PC-3 (cell line): ENCODE measurements around the gene FKBP14. TPM values are rescaled to one million over a fixed set of nuclear protein-coding genes. Genes with fewer than 3 reads are reported as not detected.

Source experiments
- ATAC-seq: fragments of 200-7000 bp; cut with Tn5 transposase; 2 replicates; pipeline ENCODE4 v1.9.1; 2020; ENCODE audit warnings: mild to moderate bottlenecking, moderate library complexity
- BruUV-seq: library from RNA; stranded (reverse); fragments of 400-500 nt; replicated peaks from 2 replicates; lab custom pipeline; 2021; lab: Mats Ljungman, UMichigan
- CTCF ChIA-PET: fragments of 300-600 bp; sonication (Branson Sonifier 250); formaldehyde crosslinking; loops from one replicate; lab custom pipeline; 2022; ENCODE audit warnings: antibody characterized with exemption; lab: Charles Lee
- POLR2A ChIA-PET: fragments of 300-600 bp; sonication (Branson Sonifier 250); formaldehyde crosslinking; loops from one replicate; lab custom pipeline; 2022; ENCODE audit warnings: antibody characterized with exemption; ENCODE audit not compliant: unreplicated experiment; lab: Charles Lee
- DNase-seq: peaks from one replicate; pipeline ENCODE4 v3.0.0-alpha.2; 2015
- H2AFZ ChIP-seq: fragments of 300-600 bp; sonication (generic); 2 replicates; pipeline ENCODE4 v1.6.0; 2016; ENCODE audit warnings: antibody characterized with exemption, low read length
- H3F3A ChIP-seq: fragments of 300-600 bp; sonication (generic); one replicate; pipeline ENCODE4 v1.6.0; 2017; ENCODE audit warnings: antibody characterized with exemption, low read length, control low read depth, mild to moderate bottlenecking; ENCODE audit not compliant: unreplicated experiment
- H3K27ac ChIP-seq: fragments of 300-600 bp; sonication (generic); 2 replicates; pipeline ENCODE4 v1.5.1; 2016; ENCODE audit warnings: mild to moderate bottlenecking, low read length
- H3K27me3 ChIP-seq: fragments of 300-600 bp; sonication (generic); 2 replicates; pipeline ENCODE4 v1.6.1; 2016; ENCODE audit warnings: low read length, mixed read lengths
- H3K36me3 ChIP-seq: fragments of 300-600 bp; sonication (generic); 2 replicates; pipeline ENCODE4 v1.6.1; 2016; ENCODE audit warnings: low read depth, mixed run types, low read length, mixed read lengths
- H3K4me1 ChIP-seq: fragments of 300-600 bp; sonication (generic); 2 replicates; pipeline ENCODE4 v1.5.1; 2016; ENCODE audit warnings: low read length; ENCODE audit not compliant: insufficient read depth
- H3K4me2 ChIP-seq: fragments of 300-600 bp; sonication (generic); 2 replicates; pipeline ENCODE4 v1.6.0; 2016; ENCODE audit warnings: low read length
- H3K4me3 ChIP-seq: fragments of 300-600 bp; sonication (generic); 2 replicates; pipeline ENCODE4 v1.5.1; 2016; ENCODE audit warnings: mild to moderate bottlenecking, low read length, mixed read lengths
- H3K79me2 ChIP-seq: fragments of 300-600 bp; sonication (generic); 2 replicates; pipeline ENCODE4 v1.6.1; 2017; ENCODE audit warnings: low read length, mixed read lengths
- H3K9ac ChIP-seq: fragments of 300-600 bp; sonication (generic); 2 replicates; pipeline ENCODE4 v1.6.0; 2016; ENCODE audit warnings: mild to moderate bottlenecking, low read length
- H3K9me2 ChIP-seq: fragments of 300-600 bp; sonication (generic); replicated peaks from 2 replicates; pipeline ENCODE4 v1.6.1; 2016; ENCODE audit warnings: mixed run types, low read length, mixed read lengths
- H3K9me3 ChIP-seq: fragments of 300-600 bp; sonication (generic); 2 replicates; pipeline ENCODE4 v1.6.1; 2016; ENCODE audit warnings: low read length, mixed read lengths
- H4K20me1 ChIP-seq: fragments of 300-600 bp; sonication (generic); 2 replicates; pipeline ENCODE4 v1.6.1; 2016; ENCODE audit warnings: low read length, mixed read lengths
- EZH2 ChIP-seq: fragments of 300-600 bp; sonication (generic); IDR thresholded peaks from one replicate; pipeline ENCODE4 v1.6.1; 2017; ENCODE audit warnings: antibody characterized with exemption, mild to moderate bottlenecking, low read length; ENCODE audit not compliant: unreplicated experiment
- EZH2phosphoT487 ChIP-seq: fragments of 300-600 bp; sonication (generic); IDR thresholded peaks from 2 replicates; pipeline ENCODE4 v1.6.1; 2018; ENCODE audit warnings: mild to moderate bottlenecking, antibody characterized with exemption, low read length, borderline replicate concordance
- intact Hi-C: fragments of 100-400 bp; cut with micrococcal nuclease; formaldehyde crosslinking; loops from 2 replicates; pipeline ENCODE4 v1.9.0; 2023
- total RNA-seq: library from RNA; depleted of rRNA; stranded (reverse); fragments of >200 nt; gene quantifications from 2 replicates; pipeline ENCODE4 v1.2.3, GENCODE V29; 2014
- TF ChIP-seq, protein P1 (sequence below): fragments of 300-600 bp; sonication (generic); conservative IDR thresholded peaks from 2 replicates; pipeline ENCODE4 v1.5.1; 2017; ENCODE audit warnings: antibody characterized with exemption, low read depth, mild to moderate bottlenecking, low read length

FKBP14 gene
- total RNA-seq, 1 experiment from 2014 or later: 9.0 TPM

DNA sequence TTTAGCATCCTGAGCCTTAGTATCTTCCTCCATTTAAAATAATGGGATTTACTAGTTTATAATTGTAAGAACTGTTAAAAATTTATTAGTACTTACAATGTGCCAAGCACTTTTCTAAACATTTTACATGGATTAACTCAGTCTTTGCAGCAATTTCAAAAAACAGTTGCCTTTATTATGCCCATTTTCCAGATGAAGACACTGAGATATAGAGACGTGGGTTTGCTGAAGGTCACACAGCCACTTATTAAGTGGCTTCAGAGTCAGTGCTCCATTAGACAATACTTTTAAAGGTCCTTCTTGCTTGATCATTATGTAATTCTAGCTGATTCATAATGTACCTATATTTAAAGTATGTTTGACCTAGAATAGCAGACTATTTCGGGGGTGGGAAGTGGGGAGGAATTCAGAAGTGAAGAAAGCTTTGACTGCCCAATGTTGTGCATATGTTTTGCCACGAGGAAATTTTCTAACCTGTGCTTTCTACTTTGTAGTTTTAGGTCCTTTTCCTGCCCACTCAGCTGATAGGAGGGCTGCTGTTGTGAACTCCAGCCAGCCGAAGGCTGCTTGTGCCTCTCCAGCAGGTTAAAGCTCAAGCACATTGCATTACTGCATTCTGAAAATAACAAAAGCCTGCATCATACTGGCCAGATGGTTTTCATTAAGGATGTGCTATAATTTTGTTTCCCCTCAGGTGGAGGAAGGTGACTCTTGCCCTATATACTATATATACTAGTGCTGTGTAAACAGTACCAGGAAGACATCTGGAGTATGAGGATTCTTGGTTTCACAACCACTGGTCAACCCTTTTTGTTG is 6.0 kb upstream of the FKBP14 start:
- peaks cover 3% of the 10 kb centered on the region; the same call in 1 of the 2 replicates for H4K20me1 ChIP-seq
- CTCF ChIA-PET: no interaction called here
- H3K4me1 ChIP-seq: peaks cover 27% of the 10 kb centered on the region
- H3K9me3 ChIP-seq: no peaks in the 10 kb centered on the region
- H3K9ac ChIP-seq: no peak overlapping the region
- H3K4me3 ChIP-seq: 0 out of 2 replicates have a peak overlapping the region, but pooled peaks have one; percentile 9
- H2AFZ ChIP-seq: no peak overlapping the region
- peaks cover 46% of the 10 kb centered on the region for H3K79me2 ChIP-seq
- H3K4me2 ChIP-seq: peak overlapping the region; percentile 49
- H3K36me3 ChIP-seq: no peaks in the 10 kb centered on the region
- POLR2A ChIA-PET: no interaction called here
- no peaks in the 10 kb centered on the region for H3K27me3 ChIP-seq
- no peaks in the 10 kb centered on the region for H3K9me2 ChIP-seq
- TF ChIP-seq EZH2phosphoT487 (no peak), EZH2 (no peak)
- TF ChIP-seq, protein P1, sequence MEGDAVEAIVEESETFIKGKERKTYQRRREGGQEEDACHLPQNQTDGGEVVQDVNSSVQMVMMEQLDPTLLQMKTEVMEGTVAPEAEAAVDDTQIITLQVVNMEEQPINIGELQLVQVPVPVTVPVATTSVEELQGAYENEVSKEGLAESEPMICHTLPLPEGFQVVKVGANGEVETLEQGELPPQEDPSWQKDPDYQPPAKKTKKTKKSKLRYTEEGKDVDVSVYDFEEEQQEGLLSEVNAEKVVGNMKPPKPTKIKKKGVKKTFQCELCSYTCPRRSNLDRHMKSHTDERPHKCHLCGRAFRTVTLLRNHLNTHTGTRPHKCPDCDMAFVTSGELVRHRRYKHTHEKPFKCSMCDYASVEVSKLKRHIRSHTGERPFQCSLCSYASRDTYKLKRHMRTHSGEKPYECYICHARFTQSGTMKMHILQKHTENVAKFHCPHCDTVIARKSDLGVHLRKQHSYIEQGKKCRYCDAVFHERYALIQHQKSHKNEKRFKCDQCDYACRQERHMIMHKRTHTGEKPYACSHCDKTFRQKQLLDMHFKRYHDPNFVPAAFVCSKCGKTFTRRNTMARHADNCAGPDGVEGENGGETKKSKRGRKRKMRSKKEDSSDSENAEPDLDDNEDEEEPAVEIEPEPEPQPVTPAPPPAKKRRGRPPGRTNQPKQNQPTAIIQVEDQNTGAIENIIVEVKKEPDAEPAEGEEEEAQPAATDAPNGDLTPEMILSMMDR: no peak
- intact Hi-C loops: no loop called here
- ATAC-seq (peak; percentile 1; the same call in 1 of the 2 replicates), DNase-seq (peak; percentile 38)
- H3K27ac ChIP-seq: 0 out of 2 replicates have a peak overlapping the region, but pooled peaks have one; percentile 11
- no TSS peak for BruUV-seq
- H3F3A ChIP-seq: no peaks in the 10 kb centered on the region

DNA sequence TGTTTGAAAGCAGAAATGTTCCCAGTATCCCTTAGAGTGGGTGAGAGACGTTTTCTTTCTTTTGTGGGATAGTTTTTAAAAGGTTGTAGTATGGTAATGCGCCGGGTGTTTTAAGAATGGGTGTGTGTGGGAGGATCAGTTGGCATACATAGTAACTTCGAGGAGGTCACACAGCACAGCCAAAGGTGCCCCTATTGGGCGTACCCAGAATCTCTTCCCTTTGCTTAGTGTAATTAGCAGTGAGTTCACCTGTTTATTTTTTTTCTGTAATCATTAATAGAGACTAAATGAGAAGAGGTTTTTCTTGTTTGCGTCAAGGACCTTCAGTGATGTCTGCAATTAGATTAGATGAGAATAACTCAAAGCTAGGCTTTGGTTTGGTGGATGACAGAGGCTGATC is 3.2 kb upstream of the FKBP14 start:
- Histone ChIP-seq H3K9me2 (no peaks in the 10 kb centered on the region), H3K79me2 (peaks cover 62% of the 10 kb centered on the region), H3K9ac (peak overlapping the region; percentile 45; the same call in 1 of the 2 replicates), H3F3A (no peaks in the 10 kb centered on the region), H3K27ac (no peak overlapping the region), H3K36me3 (no peaks in the 10 kb centered on the region), H2AFZ (peak overlapping the region; percentile 87), H3K9me3 (no peaks in the 10 kb centered on the region), H3K27me3 (no peaks in the 10 kb centered on the region), H3K4me3 (peak overlapping the region; percentile 84), H3K4me2 (peak overlapping the region; percentile 94), H3K4me1 (peaks cover 35% of the 10 kb centered on the region), H4K20me1 (peaks cover 3% of the 10 kb centered on the region; the same call in 1 of the 2 replicates)
- ChIA-PET POLR2A (interaction anchor here (0.6 kb wide), 1 partner anchor 37 kb away, joined by 3 read pairs; no protein-coding TSS in a partner anchor), CTCF (interaction anchor here (0.7 kb wide), 1 partner anchor 45 kb away, joined by 3 read pairs; no protein-coding TSS in a partner anchor)
- no peak for DNase-seq
- no peak for TF ChIP-seq EZH2
- TF ChIP-seq, protein P1: 0 out of 2 replicates have a peak, but pooled peaks have one; percentile 22
- ATAC-seq: no peak
- intact Hi-C loops: loop anchor here (1.0 to 5.0 kb wide), 3 partner anchors 33 to 143 kb away; no protein-coding TSS in a partner anchor
- BruUV-seq: TSS peak; percentile 36
